IPS DF 4.7 (cell line): ENCODE results near the gene ZBTB9.
"Not testable (repeated sequence)": the region's sequence is repeated elsewhere in the genome, so short reads cannot be mapped to it uniquely, and the experiment has no call there.

ENCODE experiments used
- DNase-seq: peaks from one replicate; pipeline ENCODE4 v3.0.0-alpha.2; 2013; ENCODE audit warnings: low spot score; ENCODE audit errors: extremely low read depth

ZBTB9 gene

GRCh38 chr6:33466075-33466735 is 11.8 kb downstream of the ZBTB9 start:
- no peak for DNase-seq

- no peak for DNase-seq
Measured at GRCh38 chr6:33467091-33467490, 12.7 kb downstream of the ZBTB9 start.

GRCh38 chr6:33469661-33470060 is 15.3 kb downstream of the ZBTB9 start:
- no peak for DNase-seq

GRCh38 chr6:33477864-33478263 is 23.5 kb downstream of the ZBTB9 start:
- no peak for DNase-seq

- no peak for DNase-seq
Measured at GRCh38 chr6:33481192-33481591, 26.8 kb downstream of the ZBTB9 start.

GRCh38 chr6:33482620-33483019 is 28.2 kb downstream of the ZBTB9 start:
- DNase-seq: not testable (repeated sequence)

- no peak for DNase-seq
Measured at GRCh38 chr6:33483678-33484077, 29.3 kb downstream of the ZBTB9 start.

GRCh38 chr6:33484673-33485262 is 30.4 kb downstream of the ZBTB9 start:
- not testable (repeated sequence) for DNase-seq

GRCh38 chr6:33485680-33486079 is 31.3 kb downstream of the ZBTB9 start:
- DNase-seq: not testable (repeated sequence)

- no peak for DNase-seq
Measured at GRCh38 chr6:33488339-33488738, 34.0 kb downstream of the ZBTB9 start.

GRCh38 chr6:33490198-33490597 is 35.8 kb downstream of the ZBTB9 start:
- no peak for DNase-seq

GRCh38 chr6:33490621-33491020 is 36.2 kb downstream of the ZBTB9 start:
- no peak for DNase-seq

- DNase-seq: no peak
Measured at GRCh38 chr6:33492093-33492492, 37.7 kb downstream of the ZBTB9 start.

- no peak for DNase-seq
Measured at GRCh38 chr6:33497157-33497556, 42.8 kb downstream of the ZBTB9 start.

- DNase-seq: no peak
Measured at GRCh38 chr6:33502486-33502885, 48.1 kb downstream of the ZBTB9 start.

- DNase-seq: no peak
Measured at GRCh38 chr6:33504486-33504885, 50.1 kb downstream of the ZBTB9 start.

GRCh38 chr6:33505548-33506370 is 51.4 kb downstream of the ZBTB9 start:
- no peak for DNase-seq
